HL-60 (cell line): ENCODE measurements around the gene PKN2.

Experiments used
- CTCF ChIP-seq: IDR thresholded peaks from one replicate; pipeline ENCODE4 v1.5.1; 2011; ENCODE audit warnings: low read length, control low read depth, inconsistent platforms; ENCODE audit not compliant: insufficient read depth
- GABPA ChIP-seq: IDR thresholded peaks from 2 replicates; pipeline ENCODE4 v1.6.1; 2012; ENCODE audit warnings: low read depth
- POLR2AphosphoS5 ChIP-seq: IDR thresholded peaks from 2 replicates; pipeline ENCODE4 v1.6.1; 2012; ENCODE audit warnings: low read depth
- REST ChIP-seq: IDR thresholded peaks from 2 replicates; pipeline ENCODE4 v1.6.1; 2012; ENCODE audit warnings: low read depth; ENCODE audit not compliant: insufficient replicate concordance
- SPI1 ChIP-seq: IDR thresholded peaks from 2 replicates; pipeline ENCODE4 v1.6.1; 2012; ENCODE audit warnings: low read depth, mild to moderate bottlenecking, borderline replicate concordance

GRCh38 chr1:88803444-88803843, 119.4 kb downstream of the PKN2 start:
- no peak for TF ChIP-seq POLR2AphosphoS5
- TF ChIP-seq CTCF: no peak
- no peak for TF ChIP-seq REST
- TF ChIP-seq GABPA: no peak
- TF ChIP-seq SPI1: no peak
